GM12874 (cell line): ENCODE measurements around the gene STARD10.

Experiments used
- TF ChIP-seq, protein P1 (sequence below): IDR thresholded peaks from 2 replicates; pipeline ENCODE4 v1.5.1; 2011; ENCODE audit warnings: low read depth, mild to moderate bottlenecking, control low read depth, low read length, moderate library complexity; ENCODE audit not compliant: insufficient read depth

STARD10 gene

DNA sequence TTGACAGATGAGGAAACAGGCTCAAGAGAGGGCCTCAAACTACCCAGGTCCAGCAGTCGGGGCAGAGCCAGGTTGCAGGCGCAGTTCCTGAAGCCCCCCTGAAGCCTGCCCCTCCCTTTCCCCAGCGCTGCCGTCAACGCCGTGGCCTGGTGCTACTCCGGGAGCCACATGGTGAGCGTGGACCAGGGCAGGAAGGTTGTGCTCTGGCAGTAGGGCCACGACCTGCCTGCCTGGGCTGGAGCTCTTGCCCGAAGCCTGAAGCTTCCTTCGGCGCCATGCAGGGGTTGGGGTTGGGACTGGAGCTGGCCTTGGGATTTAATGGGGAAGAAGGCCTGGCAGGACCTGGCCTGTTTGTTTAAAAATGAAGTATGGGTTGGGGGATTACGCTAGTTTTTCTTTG lies 35.3 kb upstream of the STARD10 start:
- TF ChIP-seq, protein P1, sequence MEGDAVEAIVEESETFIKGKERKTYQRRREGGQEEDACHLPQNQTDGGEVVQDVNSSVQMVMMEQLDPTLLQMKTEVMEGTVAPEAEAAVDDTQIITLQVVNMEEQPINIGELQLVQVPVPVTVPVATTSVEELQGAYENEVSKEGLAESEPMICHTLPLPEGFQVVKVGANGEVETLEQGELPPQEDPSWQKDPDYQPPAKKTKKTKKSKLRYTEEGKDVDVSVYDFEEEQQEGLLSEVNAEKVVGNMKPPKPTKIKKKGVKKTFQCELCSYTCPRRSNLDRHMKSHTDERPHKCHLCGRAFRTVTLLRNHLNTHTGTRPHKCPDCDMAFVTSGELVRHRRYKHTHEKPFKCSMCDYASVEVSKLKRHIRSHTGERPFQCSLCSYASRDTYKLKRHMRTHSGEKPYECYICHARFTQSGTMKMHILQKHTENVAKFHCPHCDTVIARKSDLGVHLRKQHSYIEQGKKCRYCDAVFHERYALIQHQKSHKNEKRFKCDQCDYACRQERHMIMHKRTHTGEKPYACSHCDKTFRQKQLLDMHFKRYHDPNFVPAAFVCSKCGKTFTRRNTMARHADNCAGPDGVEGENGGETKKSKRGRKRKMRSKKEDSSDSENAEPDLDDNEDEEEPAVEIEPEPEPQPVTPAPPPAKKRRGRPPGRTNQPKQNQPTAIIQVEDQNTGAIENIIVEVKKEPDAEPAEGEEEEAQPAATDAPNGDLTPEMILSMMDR, result no peak

DNA sequence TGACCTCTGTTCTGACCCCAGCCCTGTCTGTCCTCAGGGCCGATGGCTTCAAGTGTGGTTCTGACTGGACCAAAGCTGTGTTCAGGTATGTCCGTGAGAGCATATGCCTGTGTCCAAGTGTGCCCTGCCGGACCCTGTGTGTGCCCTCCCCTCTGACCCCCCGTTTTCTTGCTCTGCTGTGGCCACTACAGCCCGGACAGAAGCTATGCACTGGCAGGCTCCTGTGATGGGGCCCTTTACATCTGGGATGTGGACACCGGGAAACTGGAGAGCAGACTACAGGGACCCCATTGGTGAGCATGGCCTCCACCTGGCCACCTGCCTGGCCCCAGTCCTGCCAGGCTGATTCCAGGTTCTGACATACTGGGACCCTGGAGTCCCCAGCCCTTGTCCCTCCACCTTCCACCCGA lies 34.9 kb upstream of the STARD10 start:
- TF ChIP-seq, protein P1, result no peak

DNA sequence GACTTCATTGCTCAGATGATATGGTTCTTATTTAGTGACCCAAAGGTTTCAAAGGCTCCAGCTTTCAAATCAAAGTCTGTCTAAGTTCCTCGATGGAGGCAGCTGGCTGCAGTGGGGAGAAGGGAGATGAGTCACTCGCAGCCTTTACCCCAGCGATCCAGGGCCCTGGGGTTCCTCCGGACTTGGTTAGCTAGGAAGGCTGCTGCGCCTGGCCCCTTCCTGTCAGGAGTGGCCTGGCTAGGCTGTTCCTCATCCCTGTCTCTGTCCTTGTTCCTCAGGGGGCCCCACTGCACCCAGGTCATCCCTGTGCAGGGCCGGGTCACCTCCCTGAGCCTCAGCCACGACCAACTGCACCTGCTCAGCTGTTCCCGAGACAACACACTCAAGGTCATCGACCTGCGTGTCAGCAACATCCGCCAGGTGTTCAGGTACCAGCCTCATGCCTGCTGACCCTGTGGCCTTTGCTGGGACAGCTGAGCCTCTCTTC lies 34.3 kb upstream of the STARD10 start:
- TF ChIP-seq, protein P1, result no peak

DNA sequence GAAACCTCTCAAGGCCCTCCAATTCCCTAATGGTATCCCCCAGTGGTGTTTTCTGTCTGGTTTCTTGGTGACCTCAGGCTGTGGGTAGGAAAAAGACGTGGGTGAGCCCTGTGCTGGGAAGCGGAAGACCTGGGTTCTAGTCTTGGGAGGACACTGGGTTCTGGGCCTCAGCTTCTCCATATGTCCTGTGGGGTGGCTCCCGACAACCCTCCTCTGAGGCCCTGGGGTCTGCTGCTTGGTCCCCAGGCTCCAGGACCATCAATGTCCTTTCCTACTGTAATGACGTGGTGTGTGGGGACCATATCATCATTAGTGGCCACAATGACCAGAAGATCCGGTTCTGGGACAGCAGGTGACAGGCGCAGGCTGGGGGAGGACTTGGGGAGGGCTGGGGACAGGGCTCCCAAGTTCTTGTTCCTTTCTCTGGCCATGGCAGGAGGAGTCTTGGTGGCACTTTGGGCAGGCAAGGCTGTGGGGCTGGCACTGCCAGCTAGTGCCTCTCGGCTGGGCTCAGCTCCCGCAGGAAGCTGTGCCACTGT lies 33.2 kb upstream of the STARD10 start:
- TF ChIP-seq, protein P1, result no peak

DNA sequence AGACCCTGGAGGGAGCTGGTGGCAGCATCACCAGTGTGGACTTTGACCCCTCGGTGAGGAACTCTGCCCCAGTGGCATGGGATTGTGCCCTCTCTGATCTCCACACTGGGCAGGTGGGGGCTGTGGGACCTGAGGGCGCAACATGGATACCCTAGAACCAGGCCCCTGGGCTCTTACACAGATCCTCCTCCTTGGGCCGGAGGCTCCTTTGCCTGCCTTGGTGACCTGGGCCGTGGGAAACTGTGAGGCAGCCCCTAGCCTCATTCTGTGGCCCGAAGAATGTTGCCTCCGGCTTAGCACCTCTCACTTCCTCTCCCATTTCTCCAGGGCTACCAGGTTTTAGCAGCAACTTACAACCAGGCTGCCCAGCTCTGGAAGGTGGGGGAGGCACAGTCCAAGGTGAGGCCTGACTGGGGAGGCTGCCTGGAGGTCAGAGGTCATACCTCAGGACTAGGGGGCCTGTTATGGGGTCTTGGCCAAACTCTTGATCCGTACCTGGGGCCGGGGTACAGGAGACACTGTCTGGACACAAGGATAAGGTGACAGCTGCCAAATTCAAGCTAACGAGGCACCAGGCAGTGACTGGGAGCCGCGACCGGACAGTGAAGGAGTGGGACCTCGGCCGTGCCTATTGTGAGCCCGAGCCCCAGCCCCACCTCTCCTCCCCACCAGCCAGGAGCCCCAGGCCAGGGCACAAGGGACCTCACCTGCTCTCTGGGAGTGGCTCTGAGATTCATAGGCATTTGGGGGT lies 32.5 kb upstream of the STARD10 start:
- TF ChIP-seq, protein P1, result no peak

DNA sequence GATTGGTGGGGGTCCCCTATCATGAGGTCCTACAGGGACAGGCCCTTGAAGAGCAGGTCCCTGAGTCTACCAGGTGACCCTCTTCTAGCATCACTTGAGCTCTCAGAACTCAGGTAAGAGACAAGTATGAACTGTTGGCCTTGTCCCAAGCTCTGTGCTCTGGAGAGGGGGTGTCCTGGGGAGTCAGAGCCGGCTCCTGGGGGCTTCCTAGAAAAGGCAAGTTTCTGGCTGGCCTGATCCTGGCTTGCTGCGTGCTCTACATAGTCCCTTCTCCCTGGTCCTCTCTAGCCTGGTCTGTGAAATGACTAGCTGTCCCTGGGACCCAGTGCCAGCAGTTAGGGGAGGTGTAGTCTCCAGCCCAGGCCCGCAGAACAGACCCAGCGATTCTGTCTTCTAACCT lies 31.8 kb upstream of the STARD10 start:
- TF ChIP-seq, protein P1, result no peak

DNA sequence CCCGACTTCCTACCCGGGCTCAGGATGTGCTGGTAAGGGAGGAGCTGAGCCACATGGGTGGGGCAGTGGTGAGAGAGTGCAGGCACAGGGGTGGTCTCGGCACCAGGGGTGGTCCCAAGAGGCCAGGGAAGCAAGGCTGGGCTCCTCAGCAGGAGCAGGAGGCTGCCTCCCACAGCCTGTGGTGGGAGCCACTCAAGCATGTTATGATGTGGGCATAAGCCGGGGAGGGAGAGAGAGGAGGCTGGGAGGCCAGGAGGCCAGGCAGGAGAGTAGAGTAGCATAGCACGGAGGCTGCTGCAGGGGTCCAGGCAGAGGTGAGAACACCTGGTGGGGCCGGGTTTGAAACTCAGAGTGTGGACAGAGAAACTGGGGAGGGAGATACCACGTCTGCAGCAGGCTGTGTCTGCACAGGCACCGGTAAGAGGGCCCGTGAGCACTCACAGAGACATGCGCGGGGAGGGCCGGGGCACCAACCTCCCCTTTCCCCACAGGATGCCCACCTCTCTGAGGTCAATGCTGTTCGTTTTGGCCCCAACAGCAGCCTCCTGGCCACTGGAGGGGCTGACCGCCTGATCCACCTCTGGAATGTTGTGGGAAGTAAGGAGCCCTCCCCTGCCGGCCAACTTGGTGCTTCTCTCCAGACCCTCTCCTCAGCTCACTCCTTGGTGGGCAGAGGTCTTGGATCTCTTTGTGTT lies 31.1 kb upstream of the STARD10 start:
- TF ChIP-seq, protein P1, result no peak
